IMR-90 (cell line): Measurements from ENCODE around the gene UQCRFS1. TPM values are rescaled to one million over a fixed set of nuclear protein-coding genes. Genes with fewer than 3 reads are reported as not detected.

Source experiments
- ATAC-seq: fragments of 200-7000 bp; cut with Tn5 transposase; 2 replicates; pipeline ENCODE4 v1.9.1; 2020; ENCODE audit warnings: low read depth, mild to moderate bottlenecking, moderate library complexity
- BruUV-seq: library from RNA; stranded (reverse); fragments of 400-500 nt; replicated peaks from 2 replicates; lab custom pipeline; 2021; lab: Mats Ljungman, UMichigan
- CTCF ChIA-PET: fragments of 300-600 bp; formaldehyde crosslinking; extraction: SDS; loops from one replicate; lab custom pipeline; 2021; ENCODE audit warnings: antibody characterized with exemption; lab: Yijun Ruan, JAX
- POLR2A ChIA-PET: fragments of 300-600 bp; sonication (Branson Sonifier 250); formaldehyde crosslinking; loops from one replicate; lab custom pipeline; 2022; ENCODE audit warnings: antibody characterized with exemption; ENCODE audit not compliant: unreplicated experiment; lab: Charles Lee
- DNase-seq: peaks from one replicate; pipeline ENCODE4 v3.0.0; 2013
- H2AFZ ChIP-seq: replicated peaks from 2 replicates; pipeline ENCODE3; 2013; ENCODE audit warnings: low read length, mild to moderate bottlenecking; ENCODE audit not compliant: poor library complexity
- H2AK5ac ChIP-seq: 2 replicates; pipeline ENCODE4 v1.6.1; 2013; ENCODE audit warnings: low read depth, low read length, inconsistent platforms
- H2AK9ac ChIP-seq: replicated peaks from 2 replicates; pipeline ENCODE3; 2013; ENCODE audit warnings: mild to moderate bottlenecking, low read depth, low read length, moderate library complexity; ENCODE audit not compliant: poor library complexity
- H2BK120ac ChIP-seq: 2 replicates; pipeline ENCODE4 v1.6.1; 2013; ENCODE audit warnings: low read depth, low read length, inconsistent platforms
- H2BK15ac ChIP-seq: 3 replicates; pipeline ENCODE4 v1.6.1; 2013; ENCODE audit warnings: low read depth, low read length, inconsistent platforms
- H2BK20ac ChIP-seq: 2 replicates; pipeline ENCODE4 v1.6.1; 2013; ENCODE audit warnings: low read depth, mild to moderate bottlenecking, inconsistent platforms, low read length, moderate library complexity
- H2BK5ac ChIP-seq: 2 replicates; pipeline ENCODE4 v1.6.1; 2013; ENCODE audit warnings: mild to moderate bottlenecking, low read depth, low read length, inconsistent platforms; ENCODE audit not compliant: poor library complexity, severe bottlenecking
- H3K14ac ChIP-seq: replicated peaks from 2 replicates; pipeline ENCODE4 v1.6.1; 2013; ENCODE audit warnings: low read depth, low read length, inconsistent platforms
- H3K18ac ChIP-seq: 2 replicates; pipeline ENCODE4 v1.6.1; 2013; ENCODE audit warnings: low read depth, low read length, control low read depth
- H3K23ac ChIP-seq: 2 replicates; pipeline ENCODE4 v1.6.1; 2013; ENCODE audit warnings: low read depth, low read length, inconsistent platforms
- H3K27ac ChIP-seq: 2 replicates; pipeline ENCODE4 v1.5.1; 2013; ENCODE audit warnings: mild to moderate bottlenecking, control low read depth, low read length; ENCODE audit not compliant: insufficient read depth
- H3K27me3 ChIP-seq: 2 replicates; pipeline ENCODE4 v1.6.1; 2013; ENCODE audit warnings: low read length; ENCODE audit not compliant: control insufficient read depth, insufficient read depth
- H3K36me3 ChIP-seq: 2 replicates; pipeline ENCODE4 v1.6.1; 2013; ENCODE audit warnings: low read length, mixed read lengths; ENCODE audit not compliant: control insufficient read depth, insufficient read depth
- H3K4ac ChIP-seq: 2 replicates; pipeline ENCODE4 v1.6.1; 2013; ENCODE audit warnings: low read depth, low read length, inconsistent platforms
- H3K4me1 ChIP-seq: 2 replicates; pipeline ENCODE4 v1.6.1; 2013; ENCODE audit warnings: low read length, mixed read lengths; ENCODE audit not compliant: control insufficient read depth, insufficient read depth
- H3K4me2 ChIP-seq: 2 replicates; pipeline ENCODE4 v1.6.1; 2013; ENCODE audit warnings: low read depth, mild to moderate bottlenecking, control low read depth, low read length, moderate library complexity
- H3K4me3 ChIP-seq: 2 replicates; pipeline ENCODE4 v1.5.1; 2013; ENCODE audit warnings: low read depth, mild to moderate bottlenecking, control low read depth, low read length, moderate library complexity; ENCODE audit not compliant: insufficient read depth
- H3K56ac ChIP-seq: 2 replicates; pipeline ENCODE4 v1.6.1; 2013; ENCODE audit warnings: low read length, inconsistent platforms; ENCODE audit not compliant: insufficient read depth; ENCODE audit errors: extremely low read depth
- H3K79me1 ChIP-seq, 2 experiments: 2 replicates each; pipeline ENCODE4 v1.6.1; 2013; ENCODE audit warnings: low read length in 2 of 2, inconsistent platforms in 1 of 2, low read depth in 1 of 2
- H3K9ac ChIP-seq: 2 replicates; pipeline ENCODE4 v1.6.1; 2013; ENCODE audit warnings: low read depth, low read length, control low read depth
- H3K9me1 ChIP-seq: 2 replicates; pipeline ENCODE4 v1.6.1; 2013; ENCODE audit warnings: low read length, inconsistent platforms; ENCODE audit not compliant: insufficient read depth
- H3K9me3 ChIP-seq: 2 replicates; pipeline ENCODE4 v1.6.1; 2013; ENCODE audit warnings: low read length; ENCODE audit not compliant: control insufficient read depth, insufficient read depth
- H4K20me1 ChIP-seq: 2 replicates; pipeline ENCODE4 v1.6.1; 2013; ENCODE audit warnings: low read length, inconsistent platforms; ENCODE audit not compliant: insufficient read depth
- H4K5ac ChIP-seq: 2 replicates; pipeline ENCODE4 v1.6.1; 2013; ENCODE audit warnings: mild to moderate bottlenecking, low read depth, low read length, control low read depth
- H4K8ac ChIP-seq, 2 experiments: 2 replicates each; pipeline ENCODE4 v1.6.1; 2013; ENCODE audit warnings: low read depth in 2 of 2, low read length in 2 of 2, control low read depth in 1 of 2, inconsistent platforms in 1 of 2
- H4K91ac ChIP-seq: 2 replicates; pipeline ENCODE4 v1.6.1; 2013; ENCODE audit warnings: low read depth, low read length, inconsistent platforms; ENCODE audit not compliant: insufficient read depth
- BHLHE40 ChIP-seq: fragments of 150-350 bp; IDR thresholded peaks from 2 replicates; pipeline ENCODE4 v1.6.1; 2016; ENCODE audit warnings: mild to moderate bottlenecking, low read depth, low read length
- CEBPB ChIP-seq: IDR thresholded peaks from 2 replicates; pipeline ENCODE4 v1.6.1; 2012; ENCODE audit warnings: low read depth, low read length, improper control_type of control experiment
- CHD1 ChIP-seq: IDR thresholded peaks from 2 replicates; pipeline ENCODE4 v1.6.1; 2012; ENCODE audit warnings: low read depth, low read length, improper control_type of control experiment
- CTCF ChIP-seq: conservative IDR thresholded peaks from 2 replicates; pipeline ENCODE4 v1.5.1; 2012; ENCODE audit warnings: mild to moderate bottlenecking, low read depth, low read length, improper control_type of control experiment
- ELK1 ChIP-seq: fragments of 150-350 bp; IDR thresholded peaks from 2 replicates; pipeline ENCODE4 v1.6.1; 2016; ENCODE audit warnings: low read depth, mild to moderate bottlenecking, low read length, moderate library complexity, borderline replicate concordance
- FOS ChIP-seq: fragments of 150-350 bp; IDR thresholded peaks from 2 replicates; pipeline ENCODE4 v1.6.1; 2016; ENCODE audit warnings: low read depth, low read length
- MAFK ChIP-seq: IDR thresholded peaks from 2 replicates; pipeline ENCODE4 v1.6.1; 2012; ENCODE audit warnings: low read depth, low read length, improper control_type of control experiment
- MAZ ChIP-seq: IDR thresholded peaks from 2 replicates; pipeline ENCODE4 v1.6.1; 2012; ENCODE audit warnings: low read depth, mild to moderate bottlenecking, low read length, improper control_type of control experiment, moderate library complexity, borderline replicate concordance
- MXI1 ChIP-seq: IDR thresholded peaks from 2 replicates; pipeline ENCODE4 v1.6.1; 2012; ENCODE audit warnings: low read depth, mild to moderate bottlenecking, low read length, moderate library complexity, borderline replicate concordance
- NFE2L2 ChIP-seq: fragments of 150-350 bp; IDR thresholded peaks from 2 replicates; pipeline ENCODE4 v1.6.1; 2016; ENCODE audit warnings: low read depth, mild to moderate bottlenecking, low read length
- POLR2A ChIP-seq: IDR thresholded peaks from 2 replicates; pipeline ENCODE4 v1.6.1; 2012; ENCODE audit warnings: mild to moderate bottlenecking, low read depth, low read length
- RAD21 ChIP-seq: IDR thresholded peaks from 2 replicates; pipeline ENCODE4 v1.6.1; 2012; ENCODE audit warnings: low read length, improper control_type of control experiment
- RCOR1 ChIP-seq: IDR thresholded peaks from 2 replicates; pipeline ENCODE4 v1.6.1; 2012; ENCODE audit warnings: mild to moderate bottlenecking, low read length, improper control_type of control experiment; ENCODE audit not compliant: insufficient replicate concordance
- RFX5 ChIP-seq: IDR thresholded peaks from 2 replicates; pipeline ENCODE4 v1.8.0; 2012; ENCODE audit warnings: low read depth, mild to moderate bottlenecking, low read length, moderate library complexity
- SMC3 ChIP-seq: fragments of 150-350 bp; IDR thresholded peaks from 2 replicates; pipeline ENCODE4 v1.6.1; 2016; ENCODE audit warnings: low read depth, mild to moderate bottlenecking, antibody characterized with exemption, low read length, moderate library complexity
- WGBS, 2 experiments: methylation state at CpG; one replicate each; pipeline versions ENCODE4 v1.1.5 to v1.1.7; 2013; ENCODE audit warnings: missing lambda C conversion rate in 2 of 2; ENCODE audit not compliant: insufficient read length in 1 of 2; ENCODE audit errors: extremely low coverage in 2 of 2; 5-methylcytosine and 5-hydroxymethylcytosine counted together
- dilution Hi-C: fragments of 300-500 bp; cut with HindIII; formaldehyde crosslinking; loops from one replicate; pipeline ENCODE4 v1.14.3; 2018; ENCODE audit warnings: low sequenced_read_pairs; ENCODE audit not compliant: unreplicated experiment
- in situ Hi-C: fragments of 300-500 bp; cut with MboI; formaldehyde crosslinking; loops from 3 replicates; pipeline ENCODE4 v1.14.3; 2019; ENCODE audit warnings: low sequenced_read_pairs, inconsistent platforms, mixed read lengths
- intact Hi-C: fragments of 100-400 bp; cut with micrococcal nuclease; formaldehyde crosslinking; loops from 2 replicates; pipeline ENCODE4 v1.10.0; 2022
- polyA plus RNA-seq, 3 experiments: library from polyadenylated mRNA; depleted of rRNA; stranded (reverse); fragments of >200 nt; gene quantifications; 2 replicates each; pipeline ENCODE4 v1.2.3, GENCODE V29; 2012; ENCODE audit warnings: low replicate concordance in 1 of 3
- total RNA-seq: library from RNA; depleted of rRNA; stranded (reverse); fragments of >200 nt; gene quantifications from 2 replicates; pipeline ENCODE4 v1.2.3, GENCODE V29; 2012
- TF ChIP-seq, protein P1 (sequence below): fragments of 150-350 bp; IDR thresholded peaks from 2 replicates; pipeline ENCODE4 v1.6.1; 2017; ENCODE audit warnings: mild to moderate bottlenecking, antibody characterized with exemption, low read length, low read depth

Gene UQCRFS1
- total and polyA plus RNA-seq, 2 of the 4 experiments (the other 2 are of a cell fraction): 37.1 to 43.8 TPM

- no peak overlapping the region for H3K18ac ChIP-seq
- no peak overlapping the region for H2BK20ac ChIP-seq
- H3K4ac ChIP-seq: no peak overlapping the region
- no peak overlapping the region for H2AK5ac ChIP-seq
- no CpG with 5 or more reads among the region's 3 CpGs for WGBS, 2 experiments
- peaks cover 10 to 11% of the 10 kb centered on the region in 2 experiments; a peak in 3 of 4 replicates for H3K79me1 ChIP-seq
- H3K9me3 ChIP-seq: no peaks in the 10 kb centered on the region
- no peak overlapping the region for H3K9ac ChIP-seq
- no peak overlapping the region for H4K91ac ChIP-seq
- H3K56ac ChIP-seq: no peak overlapping the region
- H3K36me3 ChIP-seq: peaks cover 8% of the 10 kb centered on the region
- dilution Hi-C loops: no loop called here
- H3K9me1 ChIP-seq: no peaks in the 10 kb centered on the region; the same call in 1 of the 2 replicates
- no peak for DNase-seq
- no peak for ATAC-seq
- no peak for TF ChIP-seq RCOR1
- no peak for TF ChIP-seq CTCF
- TF ChIP-seq CHD1: no peak
- no peak for TF ChIP-seq NFE2L2
- no peak for TF ChIP-seq RAD21
- no peak for TF ChIP-seq BHLHE40
- TF ChIP-seq RFX5: no peak
- TF ChIP-seq CEBPB: no peak
- TF ChIP-seq FOS: no peak
- TF ChIP-seq, protein P1, sequence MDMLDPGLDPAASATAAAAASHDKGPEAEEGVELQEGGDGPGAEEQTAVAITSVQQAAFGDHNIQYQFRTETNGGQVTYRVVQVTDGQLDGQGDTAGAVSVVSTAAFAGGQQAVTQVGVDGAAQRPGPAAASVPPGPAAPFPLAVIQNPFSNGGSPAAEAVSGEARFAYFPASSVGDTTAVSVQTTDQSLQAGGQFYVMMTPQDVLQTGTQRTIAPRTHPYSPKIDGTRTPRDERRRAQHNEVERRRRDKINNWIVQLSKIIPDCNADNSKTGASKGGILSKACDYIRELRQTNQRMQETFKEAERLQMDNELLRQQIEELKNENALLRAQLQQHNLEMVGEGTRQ: no peak
- TF ChIP-seq ELK1: no peak
- no peak for TF ChIP-seq SMC3
- TF ChIP-seq MXI1: no peak
- no peak for TF ChIP-seq MAFK
- TF ChIP-seq POLR2A: no peak
- TF ChIP-seq MAZ: no peak
- no peak overlapping the region for H4K5ac ChIP-seq
- no peak overlapping the region for H4K8ac ChIP-seq
- H2BK15ac ChIP-seq: no peak overlapping the region
- no peak overlapping the region for H2AFZ ChIP-seq
- no peak overlapping the region for H2AK9ac ChIP-seq
- H3K27ac ChIP-seq: no peak overlapping the region
- intact Hi-C loops: no loop called here
- BruUV-seq: no TSS peak
- H2BK5ac ChIP-seq: no peak overlapping the region
- no peaks in the 10 kb centered on the region for H3K4me1 ChIP-seq
- H3K4me3 ChIP-seq: no peak overlapping the region
- H4K20me1 ChIP-seq: peaks cover 19% of the 10 kb centered on the region
- H3K14ac ChIP-seq: no peak overlapping the region
- ChIA-PET CTCF (no interaction called here), POLR2A (no interaction called here)
- H3K27me3 ChIP-seq: no peaks in the 10 kb centered on the region
- H3K4me2 ChIP-seq: no peak overlapping the region
- H3K23ac ChIP-seq: no peak overlapping the region
- in situ Hi-C loops: no loop called here
- H2BK120ac ChIP-seq: no peak overlapping the region
Observed at GRCh38 chr19:29206453-29206852, 6.5 kb downstream of the UQCRFS1 start.
